ENCODE data around the gene TSPO. TPM values are rescaled to one million over a fixed set of nuclear protein-coding genes. Genes with fewer than 3 reads are reported as not detected.

Gene TSPO
- total and polyA plus RNA-seq, 8 donors: 198 to 489 (median 380) TPM

- Histone ChIP-seq H3K27me3 (peaks cover 0 to 16% (median 0%) of the 10 kb centered on the region in 3 donors), H3K4me1 (no peaks in the 10 kb centered on the region), H3K9me3 (no peaks in the 10 kb centered on the region), H3K4me3 (no peak overlapping the region), H3K36me3 (peaks cover 0 to 4% (median 0%) of the 10 kb centered on the region in 4 donors), H3K27ac (no peak overlapping the region)
- no peak for TF ChIP-seq CTCF (IDR thresholded peaks at IDR 0.05)
- no peak for TF ChIP-seq POLR2A (IDR thresholded peaks at IDR 0.05)
- TF ChIP-seq POLR2AphosphoS5 (IDR thresholded peaks at IDR 0.05): no peak
- no peak for TF ChIP-seq EP300 (IDR thresholded peaks at IDR 0.05)
- intact Hi-C loops (cut with DNase I; ENCODE audit: low total_unique reads): no loop called here
- 79 to 89% (median 83%) methylated on average over 4 to 9 of the region's 9 CpGs for WGBS, 5 donors
- DNase-seq: no peak
These were observed 53.9 kb downstream of the TSPO start for GRCh38 chr22:43205261-43205691.

- intact Hi-C loops (cut with DNase I; ENCODE audit: low total_unique reads): no loop called here
- WGBS, 5 donors: 54 to 65% (median 59%) methylated on average over 5 of the region's 5 CpGs
- Histone ChIP-seq H3K4me1 (no peaks in the 10 kb centered on the region), H3K27ac (no peak overlapping the region), H3K9me3 (no peaks in the 10 kb centered on the region), H3K4me3 (no peak overlapping the region), H3K27me3 (peaks cover 0 to 13% (median 0%) of the 10 kb centered on the region in 3 donors), H3K36me3 (peaks cover 0 to 4% (median 0%) of the 10 kb centered on the region in 4 donors)
- no peak for DNase-seq
- TF ChIP-seq CTCF (IDR thresholded peaks at IDR 0.05) (no peak), POLR2A (IDR thresholded peaks at IDR 0.05) (no peak), EP300 (IDR thresholded peaks at IDR 0.05) (no peak), POLR2AphosphoS5 (IDR thresholded peaks at IDR 0.05) (no peak)
These were observed 54.6 kb downstream of the TSPO start for GRCh38 chr22:43205748-43206508.

- Histone ChIP-seq H3K9me3 (no peaks in the 10 kb centered on the region), H3K27ac (no peak overlapping the region), H3K4me3 (no peak overlapping the region), H3K4me1 (no peaks in the 10 kb centered on the region), H3K27me3 (peaks cover 0 to 13% (median 0%) of the 10 kb centered on the region in 3 donors), H3K36me3 (peaks cover 0 to 4% (median 0%) of the 10 kb centered on the region in 4 donors)
- no peak for DNase-seq
- intact Hi-C loops (cut with DNase I; ENCODE audit: low total_unique reads): no loop called here
- WGBS, 5 donors: 52 to 65% (median 62%) methylated on average over 14 to 23 of the region's 23 CpGs
- TF ChIP-seq POLR2A (IDR thresholded peaks at IDR 0.05): no peak
- TF ChIP-seq POLR2AphosphoS5 (IDR thresholded peaks at IDR 0.05): no peak
- TF ChIP-seq EP300 (IDR thresholded peaks at IDR 0.05): no peak
- no peak for TF ChIP-seq CTCF (IDR thresholded peaks at IDR 0.05)
These were observed 55.3 kb downstream of the TSPO start for GRCh38 chr22:43206509-43207161.

- peaks cover 0 to 13% (median 0%) of the 10 kb centered on the region in 3 donors for H3K27me3 ChIP-seq
- intact Hi-C loops (cut with DNase I; ENCODE audit: low total_unique reads): no loop called here
- H3K36me3 ChIP-seq: peaks cover 0 to 4% (median 0%) of the 10 kb centered on the region in 4 donors
- 85 to 89% (median 88%) methylated on average over 11 to 13 of the region's 13 CpGs for WGBS, 5 donors
- H3K4me3 ChIP-seq: no peak overlapping the region
- no peaks in the 10 kb centered on the region for H3K9me3 ChIP-seq
- no peak overlapping the region for H3K27ac ChIP-seq
- TF ChIP-seq EP300 (IDR thresholded peaks at IDR 0.05) (no peak), POLR2AphosphoS5 (IDR thresholded peaks at IDR 0.05) (no peak), CTCF (IDR thresholded peaks at IDR 0.05) (no peak), POLR2A (IDR thresholded peaks at IDR 0.05) (no peak)
- H3K4me1 ChIP-seq: no peaks in the 10 kb centered on the region
- DNase-seq: no peak
These were observed 56.0 kb downstream of the TSPO start for GRCh38 chr22:43207386-43207785.
